Endothelial cell (in vitro differentiated cells): ENCODE results near the gene PRKCZ. TPM values are rescaled to one million over a fixed set of nuclear protein-coding genes. Genes with fewer than 3 reads are reported as not detected.

ENCODE experiments used
- DNase-seq: peaks from one replicate; pipeline ENCODE4 v3.0.0; 2021; ENCODE audit warnings: low spot score
- H3K27ac Mint-ChIP-seq: one replicate; pipeline ENCODE4 v1.8.0; 2021; ENCODE audit warnings: mixed read lengths, inconsistent platforms; ENCODE audit not compliant: unreplicated experiment
- H3K27me3 Mint-ChIP-seq: one replicate; pipeline ENCODE4 v1.8.0; 2021; ENCODE audit warnings: mild to moderate bottlenecking, moderate library complexity, mixed read lengths, inconsistent platforms; ENCODE audit not compliant: unreplicated experiment
- H3K36me3 Mint-ChIP-seq: one replicate; pipeline ENCODE4 v1.8.0; 2021; ENCODE audit warnings: mild to moderate bottlenecking, low read depth, mixed read lengths, inconsistent platforms; ENCODE audit not compliant: unreplicated experiment
- H3K4me1 Mint-ChIP-seq: one replicate; pipeline ENCODE4 v1.8.0; 2021; ENCODE audit warnings: mild to moderate bottlenecking, mixed read lengths, inconsistent platforms; ENCODE audit not compliant: unreplicated experiment
- H3K4me3 Mint-ChIP-seq: one replicate; pipeline ENCODE4 v1.8.0; 2021; ENCODE audit warnings: mild to moderate bottlenecking, mixed read lengths, inconsistent platforms; ENCODE audit not compliant: unreplicated experiment
- H3K9me3 Mint-ChIP-seq: one replicate; pipeline ENCODE4 v1.8.0; 2021; ENCODE audit warnings: mixed read lengths, inconsistent platforms; ENCODE audit not compliant: unreplicated experiment
- CTCF ChIP-seq: fragments of 200-600 bp; sonication (generic); IDR thresholded peaks from one replicate; pipeline ENCODE4 v1.5.0; 2021; ENCODE audit warnings: antibody characterized with exemption; ENCODE audit not compliant: unreplicated experiment
- total RNA-seq: library from RNA; stranded (reverse); fragmentation: NEBNext Ultra II Directional; extraction: Animal tissue kit (Norgen Biotek cat#: 25700); gene quantifications from one replicate; pipeline ENCODE4 v1.2.1, GENCODE V29; 2021; ENCODE audit not compliant: unreplicated experiment

The PRKCZ gene
- total RNA-seq, 1 donor from 2014 or later, result 23.1 TPM

GRCh38 chr1:2030076-2030871, 19.9 kb upstream of the PRKCZ start:
- Mint-ChIP-seq H3K27me3 (peaks cover 6% of the 10 kb centered on the region), H3K4me3 (no peak overlapping the region), H3K9me3 (no peaks in the 10 kb centered on the region), H3K4me1 (no peaks in the 10 kb centered on the region), H3K27ac (no peak overlapping the region), H3K36me3 (no peaks in the 10 kb centered on the region)
- TF ChIP-seq CTCF, result no peak
- no peak for DNase-seq

GRCh38 chr1:2031546-2032540, 18.4 kb upstream of the PRKCZ start:
- Mint-ChIP-seq H3K27ac (no peak overlapping the region), H3K9me3 (no peaks in the 10 kb centered on the region), H3K27me3 (peaks cover 6% of the 10 kb centered on the region), H3K4me1 (no peaks in the 10 kb centered on the region), H3K36me3 (no peaks in the 10 kb centered on the region), H3K4me3 (no peak overlapping the region)
- no peak for DNase-seq
- TF ChIP-seq CTCF, result no peak

- Mint-ChIP-seq H3K27ac (no peak overlapping the region), H3K36me3 (no peaks in the 10 kb centered on the region), H3K27me3 (peaks cover 8% of the 10 kb centered on the region), H3K4me3 (no peak overlapping the region), H3K4me1 (no peaks in the 10 kb centered on the region), H3K9me3 (no peaks in the 10 kb centered on the region)
- no peak for TF ChIP-seq CTCF
- DNase-seq, result no peak
Measured at GRCh38 chr1:2032737-2033136, 17.5 kb upstream of the PRKCZ start.

- Mint-ChIP-seq H3K36me3 (no peaks in the 10 kb centered on the region), H3K9me3 (no peaks in the 10 kb centered on the region), H3K27me3 (peaks cover 6% of the 10 kb centered on the region), H3K4me1 (no peaks in the 10 kb centered on the region), H3K27ac (no peak overlapping the region), H3K4me3 (no peak overlapping the region)
- DNase-seq, result no peak
- TF ChIP-seq CTCF, result no peak
Measured at GRCh38 chr1:2033165-2033564, 17.0 kb upstream of the PRKCZ start.

GRCh38 chr1:2036287-2036686, 13.9 kb upstream of the PRKCZ start:
- Mint-ChIP-seq H3K27me3 (peaks cover 9% of the 10 kb centered on the region), H3K36me3 (no peaks in the 10 kb centered on the region), H3K27ac (no peak overlapping the region), H3K4me1 (no peaks in the 10 kb centered on the region), H3K4me3 (no peak overlapping the region), H3K9me3 (no peaks in the 10 kb centered on the region)
- no peak for TF ChIP-seq CTCF
- no peak for DNase-seq
